NB4 (cell line): ENCODE results near the gene AGBL1.

Experiments used
- POLR2A ChIP-seq: IDR thresholded peaks from 2 replicates; pipeline ENCODE4 v1.6.1; 2011; ENCODE audit warnings: mild to moderate bottlenecking; ENCODE audit not compliant: insufficient read length; ENCODE audit errors: extremely low read depth
- TF ChIP-seq, protein P1 (sequence below): IDR thresholded peaks from one replicate; pipeline ENCODE4 v1.5.1; 2012; ENCODE audit warnings: low read depth, low read length
- TF ChIP-seq, protein P2 (sequence below): IDR thresholded peaks from 2 replicates; pipeline ENCODE4 v1.6.1; 2011; ENCODE audit warnings: low read depth, low read length

DNA sequence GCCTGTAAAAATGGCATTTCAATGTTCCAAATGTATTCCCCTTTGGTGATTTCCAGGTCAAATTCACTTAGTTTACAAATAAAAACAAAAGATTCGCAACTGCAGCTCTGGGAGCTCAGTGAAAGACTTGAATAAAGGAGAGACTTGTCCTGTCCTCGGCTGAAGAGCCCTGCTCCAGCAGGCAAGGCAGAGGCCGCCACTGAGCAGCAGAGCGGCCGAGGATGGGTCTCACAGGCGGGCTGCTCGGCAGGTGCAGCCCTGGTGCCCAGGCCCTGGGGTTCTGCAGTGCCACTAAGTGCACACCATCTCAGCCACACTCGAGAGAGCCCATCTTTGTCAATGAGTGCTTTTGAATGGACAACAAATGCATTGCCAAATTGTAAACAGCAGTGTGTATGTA, 856.2 kb downstream of the AGBL1 start:
- TF ChIP-seq, protein P1, sequence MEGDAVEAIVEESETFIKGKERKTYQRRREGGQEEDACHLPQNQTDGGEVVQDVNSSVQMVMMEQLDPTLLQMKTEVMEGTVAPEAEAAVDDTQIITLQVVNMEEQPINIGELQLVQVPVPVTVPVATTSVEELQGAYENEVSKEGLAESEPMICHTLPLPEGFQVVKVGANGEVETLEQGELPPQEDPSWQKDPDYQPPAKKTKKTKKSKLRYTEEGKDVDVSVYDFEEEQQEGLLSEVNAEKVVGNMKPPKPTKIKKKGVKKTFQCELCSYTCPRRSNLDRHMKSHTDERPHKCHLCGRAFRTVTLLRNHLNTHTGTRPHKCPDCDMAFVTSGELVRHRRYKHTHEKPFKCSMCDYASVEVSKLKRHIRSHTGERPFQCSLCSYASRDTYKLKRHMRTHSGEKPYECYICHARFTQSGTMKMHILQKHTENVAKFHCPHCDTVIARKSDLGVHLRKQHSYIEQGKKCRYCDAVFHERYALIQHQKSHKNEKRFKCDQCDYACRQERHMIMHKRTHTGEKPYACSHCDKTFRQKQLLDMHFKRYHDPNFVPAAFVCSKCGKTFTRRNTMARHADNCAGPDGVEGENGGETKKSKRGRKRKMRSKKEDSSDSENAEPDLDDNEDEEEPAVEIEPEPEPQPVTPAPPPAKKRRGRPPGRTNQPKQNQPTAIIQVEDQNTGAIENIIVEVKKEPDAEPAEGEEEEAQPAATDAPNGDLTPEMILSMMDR, result no peak
- TF ChIP-seq POLR2A, result no peak
- TF ChIP-seq, protein P2, sequence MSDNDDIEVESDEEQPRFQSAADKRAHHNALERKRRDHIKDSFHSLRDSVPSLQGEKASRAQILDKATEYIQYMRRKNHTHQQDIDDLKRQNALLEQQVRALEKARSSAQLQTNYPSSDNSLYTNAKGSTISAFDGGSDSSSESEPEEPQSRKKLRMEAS, result no peak
